WTC11 (cell line): ENCODE measurements around the gene PTPRT.

Experiments
- AFF4 ChIP-seq: sonication (generic); formaldehyde crosslinking; IDR thresholded peaks from 2 replicates; pipeline ENCODE4 v1.8.1; 2023; ENCODE audit warnings: mild to moderate bottlenecking, missing genetic modification reagents, borderline replicate concordance
- ATF3 ChIP-seq: sonication (generic); formaldehyde crosslinking; conservative IDR thresholded peaks from 2 replicates; pipeline ENCODE4 v1.8.1; 2022; ENCODE audit warnings: mild to moderate bottlenecking, missing genetic modification reagents
- ESRRA ChIP-seq: sonication (generic); formaldehyde crosslinking; IDR thresholded peaks from 2 replicates; pipeline ENCODE4 v1.8.1; 2022; ENCODE audit warnings: mild to moderate bottlenecking, missing genetic modification reagents, borderline replicate concordance
- HMGXB4 ChIP-seq: sonication (generic); formaldehyde crosslinking; IDR thresholded peaks from 2 replicates; pipeline ENCODE4 v1.8.1; 2023; ENCODE audit warnings: mild to moderate bottlenecking, moderate library complexity, missing genetic modification reagents
- NR2C2 ChIP-seq: sonication (generic); formaldehyde crosslinking; IDR thresholded peaks from 2 replicates; pipeline ENCODE4 v1.8.0; 2022; ENCODE audit warnings: mild to moderate bottlenecking, missing genetic modification reagents
- ZNF121 ChIP-seq: sonication (generic); formaldehyde crosslinking; IDR thresholded peaks from 2 replicates; pipeline ENCODE4 v1.8.0; 2023; ENCODE audit warnings: missing genetic modification reagents
- ZNF138 ChIP-seq: sonication (generic); formaldehyde crosslinking; conservative IDR thresholded peaks from 2 replicates; pipeline ENCODE4 v1.8.1; 2022; ENCODE audit warnings: mild to moderate bottlenecking, moderate library complexity, missing genetic modification reagents
- ZNF423 ChIP-seq: fragments of 250-450 bp; sonication (Bioruptor Pico); IDR thresholded peaks from 2 replicates; pipeline ENCODE4 v2.1.2; 2022; ENCODE audit warnings: mild to moderate bottlenecking, moderate library complexity
- TF ChIP-seq, protein P1 (sequence below): fragments of 200-600 bp; IDR thresholded peaks from 2 replicates; pipeline ENCODE4 v1.8.0; 2022; ENCODE audit warnings: antibody characterized with exemption
- TF ChIP-seq, protein P2 (sequence below): sonication (generic); formaldehyde crosslinking; IDR thresholded peaks from 2 replicates; pipeline ENCODE4 v1.8.0; 2022; ENCODE audit warnings: missing genetic modification reagents

- TF ChIP-seq ZNF138 (CRISPR knock-in tag) (no peak), ATF3 (CRISPR knock-in tag) (no peak), ZNF121 (CRISPR knock-in tag) (no peak), AFF4 (no peak), ESRRA (CRISPR knock-in tag) (no peak), NR2C2 (CRISPR knock-in tag) (no peak), HMGXB4 (no peak), ZNF423 (CRISPR knock-in tag) (no peak)
- TF ChIP-seq, protein P1, sequence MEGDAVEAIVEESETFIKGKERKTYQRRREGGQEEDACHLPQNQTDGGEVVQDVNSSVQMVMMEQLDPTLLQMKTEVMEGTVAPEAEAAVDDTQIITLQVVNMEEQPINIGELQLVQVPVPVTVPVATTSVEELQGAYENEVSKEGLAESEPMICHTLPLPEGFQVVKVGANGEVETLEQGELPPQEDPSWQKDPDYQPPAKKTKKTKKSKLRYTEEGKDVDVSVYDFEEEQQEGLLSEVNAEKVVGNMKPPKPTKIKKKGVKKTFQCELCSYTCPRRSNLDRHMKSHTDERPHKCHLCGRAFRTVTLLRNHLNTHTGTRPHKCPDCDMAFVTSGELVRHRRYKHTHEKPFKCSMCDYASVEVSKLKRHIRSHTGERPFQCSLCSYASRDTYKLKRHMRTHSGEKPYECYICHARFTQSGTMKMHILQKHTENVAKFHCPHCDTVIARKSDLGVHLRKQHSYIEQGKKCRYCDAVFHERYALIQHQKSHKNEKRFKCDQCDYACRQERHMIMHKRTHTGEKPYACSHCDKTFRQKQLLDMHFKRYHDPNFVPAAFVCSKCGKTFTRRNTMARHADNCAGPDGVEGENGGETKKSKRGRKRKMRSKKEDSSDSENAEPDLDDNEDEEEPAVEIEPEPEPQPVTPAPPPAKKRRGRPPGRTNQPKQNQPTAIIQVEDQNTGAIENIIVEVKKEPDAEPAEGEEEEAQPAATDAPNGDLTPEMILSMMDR, result no peak
- TF ChIP-seq, protein P2, sequence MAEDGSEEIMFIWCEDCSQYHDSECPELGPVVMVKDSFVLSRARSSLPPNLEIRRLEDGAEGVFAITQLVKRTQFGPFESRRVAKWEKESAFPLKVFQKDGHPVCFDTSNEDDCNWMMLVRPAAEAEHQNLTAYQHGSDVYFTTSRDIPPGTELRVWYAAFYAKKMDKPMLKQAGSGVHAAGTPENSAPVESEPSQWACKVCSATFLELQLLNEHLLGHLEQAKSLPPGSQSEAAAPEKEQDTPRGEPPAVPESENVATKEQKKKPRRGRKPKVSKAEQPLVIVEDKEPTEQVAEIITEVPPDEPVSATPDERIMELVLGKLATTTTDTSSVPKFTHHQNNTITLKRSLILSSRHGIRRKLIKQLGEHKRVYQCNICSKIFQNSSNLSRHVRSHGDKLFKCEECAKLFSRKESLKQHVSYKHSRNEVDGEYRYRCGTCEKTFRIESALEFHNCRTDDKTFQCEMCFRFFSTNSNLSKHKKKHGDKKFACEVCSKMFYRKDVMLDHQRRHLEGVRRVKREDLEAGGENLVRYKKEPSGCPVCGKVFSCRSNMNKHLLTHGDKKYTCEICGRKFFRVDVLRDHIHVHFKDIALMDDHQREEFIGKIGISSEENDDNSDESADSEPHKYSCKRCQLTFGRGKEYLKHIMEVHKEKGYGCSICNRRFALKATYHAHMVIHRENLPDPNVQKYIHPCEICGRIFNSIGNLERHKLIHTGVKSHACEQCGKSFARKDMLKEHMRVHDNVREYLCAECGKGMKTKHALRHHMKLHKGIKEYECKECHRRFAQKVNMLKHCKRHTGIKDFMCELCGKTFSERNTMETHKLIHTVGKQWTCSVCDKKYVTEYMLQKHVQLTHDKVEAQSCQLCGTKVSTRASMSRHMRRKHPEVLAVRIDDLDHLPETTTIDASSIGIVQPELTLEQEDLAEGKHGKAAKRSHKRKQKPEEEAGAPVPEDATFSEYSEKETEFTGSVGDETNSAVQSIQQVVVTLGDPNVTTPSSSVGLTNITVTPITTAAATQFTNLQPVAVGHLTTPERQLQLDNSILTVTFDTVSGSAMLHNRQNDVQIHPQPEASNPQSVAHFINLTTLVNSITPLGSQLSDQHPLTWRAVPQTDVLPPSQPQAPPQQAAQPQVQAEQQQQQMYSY (CRISPR knock-in tag), result no peak
Observed at GRCh38 chr20:43183536-43184070, 6.1 kb downstream of the PTPRT start.
